Stimulated activated naive CD8-positive, alpha-beta T cell treated with anti-CD3 and anti-CD28 coated beads, Interleukin-15, Interleukin-2, amounts not matched to agents 100 ng/mL and 50 ng/mL, for 24 hours (primary cell): ENCODE data around the gene GRID1.
"Not testable (repeated sequence)": the region's sequence is repeated elsewhere in the genome, so short reads cannot be mapped to it uniquely, and the experiment has no call there.

Experiments used
- H3K27ac Mint-ChIP-seq: one replicate; pipeline ENCODE4 v1.8.0; 2021; ENCODE audit warnings: mild to moderate bottlenecking, mixed read lengths
- H3K27me3 Mint-ChIP-seq: one replicate; pipeline ENCODE4 v1.8.0; 2021; ENCODE audit warnings: mixed read lengths
- H3K36me3 Mint-ChIP-seq: one replicate; pipeline ENCODE4 v1.8.0; 2021; ENCODE audit warnings: low read depth, mixed read lengths
- H3K4me1 Mint-ChIP-seq: one replicate; pipeline ENCODE4 v1.8.0; 2021; ENCODE audit warnings: low read depth, mixed read lengths
- H3K4me3 Mint-ChIP-seq: one replicate; pipeline ENCODE4 v1.8.0; 2021; ENCODE audit warnings: mild to moderate bottlenecking, mixed read lengths
- H3K9me3 Mint-ChIP-seq: one replicate; pipeline ENCODE4 v1.8.0; 2021; ENCODE audit warnings: mixed read lengths

Gene GRID1

GRCh38 chr10:86104611-86105145 lies 261.9 kb downstream of the GRID1 start:
- Mint-ChIP-seq H3K36me3 (no peaks in the 10 kb centered on the region), H3K27me3 (no peaks in the 10 kb centered on the region), H3K9me3 (no peaks in the 10 kb centered on the region), H3K4me1 (no peaks in the 10 kb centered on the region), H3K4me3 (no peak overlapping the region), H3K27ac (no peak overlapping the region)

DNA sequence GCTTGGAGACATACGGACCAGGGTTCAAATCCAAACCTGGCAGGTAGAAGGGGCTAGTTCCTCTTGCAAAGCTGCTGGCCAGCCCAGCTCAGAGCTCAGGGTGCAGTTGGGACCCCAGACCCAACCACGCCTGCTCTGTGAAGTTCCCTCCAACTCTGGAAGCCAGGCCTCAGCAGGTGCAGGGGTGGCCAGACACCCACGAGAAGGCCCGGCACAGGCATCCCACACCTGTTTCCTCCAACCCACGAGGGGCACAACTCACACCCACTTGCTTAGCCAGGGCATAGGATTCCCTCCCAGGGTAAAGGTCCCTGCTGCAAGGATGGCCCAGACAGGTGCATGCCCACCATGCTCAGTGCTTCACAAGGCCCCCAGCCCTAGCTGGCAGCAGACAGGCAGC lies 262.4 kb downstream of the GRID1 start:
- Mint-ChIP-seq H3K27ac (no peak overlapping the region), H3K9me3 (no peaks in the 10 kb centered on the region), H3K4me3 (no peak overlapping the region), H3K36me3 (no peaks in the 10 kb centered on the region), H3K4me1 (no peaks in the 10 kb centered on the region), H3K27me3 (no peaks in the 10 kb centered on the region)

- Mint-ChIP-seq H3K27me3 (no peaks in the 10 kb centered on the region), H3K27ac (no peak overlapping the region), H3K4me1 (no peaks in the 10 kb centered on the region)
Measured at GRCh38 chr10:86103391-86104101, 263.0 kb downstream of the GRID1 start.

GRCh38 chr10:86102451-86102850 lies 264.1 kb downstream of the GRID1 start:
- H3K27me3 Mint-ChIP-seq: peaks cover 4% of the 10 kb centered on the region
- H3K4me1 Mint-ChIP-seq: no peaks in the 10 kb centered on the region
- no peaks in the 10 kb centered on the region for H3K9me3 Mint-ChIP-seq
- H3K4me3 Mint-ChIP-seq: no peak overlapping the region
- no peak overlapping the region for H3K27ac Mint-ChIP-seq
- no peaks in the 10 kb centered on the region for H3K36me3 Mint-ChIP-seq

More at GRCh38 chr10:86103391-86104101, 263.0 kb downstream of the GRID1 start:
- Mint-ChIP-seq H3K36me3 (no peaks in the 10 kb centered on the region), H3K9me3 (no peaks in the 10 kb centered on the region), H3K4me3 (no peak overlapping the region)

GRCh38 chr10:86102031-86102430 lies 264.6 kb downstream of the GRID1 start:
- H3K9me3 Mint-ChIP-seq: no peaks in the 10 kb centered on the region
- no peaks in the 10 kb centered on the region for H3K4me1 Mint-ChIP-seq

GRCh38 chr10:86100581-86101061 lies 266.0 kb downstream of the GRID1 start:
- no peaks in the 10 kb centered on the region for H3K36me3 Mint-ChIP-seq
- H3K9me3 Mint-ChIP-seq: no peaks in the 10 kb centered on the region
- H3K4me3 Mint-ChIP-seq: no peak overlapping the region
- H3K4me1 Mint-ChIP-seq: no peaks in the 10 kb centered on the region
- H3K27ac Mint-ChIP-seq: no peak overlapping the region
- peaks cover 10% of the 10 kb centered on the region for H3K27me3 Mint-ChIP-seq

More at GRCh38 chr10:86102031-86102430, 264.6 kb downstream of the GRID1 start:
- Mint-ChIP-seq H3K27ac (no peak overlapping the region), H3K27me3 (peaks cover 8% of the 10 kb centered on the region), H3K36me3 (no peaks in the 10 kb centered on the region), H3K4me3 (no peak overlapping the region)

GRCh38 chr10:86099542-86100334 lies 266.9 kb downstream of the GRID1 start:
- no peaks in the 10 kb centered on the region for H3K9me3 Mint-ChIP-seq
- H3K27me3 Mint-ChIP-seq: peaks cover 10% of the 10 kb centered on the region
- no peaks in the 10 kb centered on the region for H3K36me3 Mint-ChIP-seq
- H3K27ac Mint-ChIP-seq: no peak overlapping the region
- no peaks in the 10 kb centered on the region for H3K4me1 Mint-ChIP-seq
- H3K4me3 Mint-ChIP-seq: no peak overlapping the region

DNA sequence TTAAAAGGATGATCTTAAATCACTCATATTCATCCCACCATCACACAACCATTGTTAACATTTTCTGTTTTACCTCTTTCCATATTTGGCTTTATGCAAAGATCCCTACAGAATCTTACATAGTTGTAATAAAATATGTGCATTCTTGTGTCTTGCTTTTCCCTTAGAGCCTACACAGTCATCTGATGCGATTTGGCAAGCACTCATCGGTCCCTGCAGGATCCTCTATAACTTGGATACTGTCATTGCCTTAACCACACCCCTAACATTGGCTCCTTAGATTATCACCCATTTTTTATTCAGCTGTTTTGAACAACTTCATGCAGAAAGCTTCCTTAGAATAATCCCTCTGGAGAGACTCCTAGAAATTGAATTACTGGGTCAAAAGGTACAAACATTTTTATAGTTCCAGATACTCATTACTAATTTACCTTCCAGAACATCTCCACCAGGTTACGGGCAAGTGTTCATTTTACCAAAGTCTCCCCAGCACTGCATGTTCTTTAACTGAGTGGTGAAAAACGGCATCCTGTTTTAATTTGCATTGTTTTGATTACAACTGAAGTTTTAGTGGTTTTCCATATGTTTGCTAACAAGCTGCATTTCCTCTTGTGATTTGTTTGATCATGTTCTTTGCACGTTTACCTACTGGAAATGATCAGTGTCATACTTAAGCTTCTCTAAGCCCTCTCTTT lies 268.3 kb downstream of the GRID1 start:
- Mint-ChIP-seq H3K27ac (no peak overlapping the region), H3K36me3 (no peaks in the 10 kb centered on the region), H3K4me1 (no peaks in the 10 kb centered on the region), H3K9me3 (no peaks in the 10 kb centered on the region), H3K4me3 (no peak overlapping the region), H3K27me3 (peaks cover 10% of the 10 kb centered on the region)

DNA sequence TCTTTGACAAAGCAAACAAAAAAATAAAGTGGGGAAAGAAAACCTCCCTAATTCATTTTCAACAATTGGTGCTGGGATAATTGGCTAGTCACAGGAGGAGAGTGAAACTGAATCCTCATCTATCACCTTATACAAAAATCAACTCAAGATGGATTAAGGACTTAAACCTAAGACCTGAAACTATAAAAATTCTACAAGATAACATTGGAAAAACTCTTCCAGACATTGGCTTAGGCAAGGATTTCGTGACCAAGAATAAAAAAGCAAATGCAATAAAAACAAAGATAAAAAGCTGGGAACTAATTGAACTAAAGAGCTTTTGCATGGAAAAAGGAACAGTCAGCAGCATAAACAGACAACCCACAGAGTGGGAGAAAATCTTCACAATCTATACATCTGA lies 271.5 kb downstream of the GRID1 start:
- not testable (repeated sequence) for H3K36me3 Mint-ChIP-seq, H3K9me3 Mint-ChIP-seq, H3K27ac Mint-ChIP-seq, H3K4me1 Mint-ChIP-seq, H3K4me3 Mint-ChIP-seq
- H3K27me3 Mint-ChIP-seq: peaks cover 17% of the 10 kb centered on the region

DNA sequence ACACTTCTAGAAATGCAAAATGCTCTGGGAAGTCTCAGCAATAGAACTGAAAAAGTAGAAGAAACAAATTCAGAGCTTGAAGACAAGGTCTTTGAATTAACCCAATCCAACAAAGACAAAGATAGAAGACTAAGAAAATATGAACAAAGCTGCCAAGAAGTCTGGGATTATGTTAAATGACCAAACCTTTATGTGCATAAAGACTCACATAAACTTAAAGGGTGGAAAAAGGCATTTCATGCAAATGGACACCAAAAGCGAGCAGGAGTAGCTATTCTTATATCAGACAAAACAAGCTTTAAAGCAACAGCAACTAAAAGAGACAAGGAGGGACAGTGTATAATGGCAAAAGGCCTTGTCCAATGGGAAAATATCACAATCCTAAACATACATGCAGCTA lies 274.3 kb downstream of the GRID1 start:
- peaks cover 27% of the 10 kb centered on the region for H3K27me3 Mint-ChIP-seq
- not testable (repeated sequence) for H3K27ac Mint-ChIP-seq

GRCh38 chr10:86091216-86091615 lies 275.4 kb downstream of the GRID1 start:
- Mint-ChIP-seq H3K9me3 (no peaks in the 10 kb centered on the region), H3K27ac (no peak overlapping the region), H3K27me3 (peaks cover 22% of the 10 kb centered on the region), H3K4me3 (no peak overlapping the region), H3K4me1 (no peaks in the 10 kb centered on the region), H3K36me3 (no peaks in the 10 kb centered on the region)

More for the DNA sequence above, 274.3 kb downstream of the GRID1 start:
- H3K4me1 Mint-ChIP-seq, H3K36me3 Mint-ChIP-seq, H3K9me3 Mint-ChIP-seq, H3K4me3 Mint-ChIP-seq: not testable (repeated sequence)

GRCh38 chr10:86090807-86091206 lies 275.8 kb downstream of the GRID1 start:
- Mint-ChIP-seq H3K4me1 (no peaks in the 10 kb centered on the region), H3K27ac (no peak overlapping the region), H3K4me3 (no peak overlapping the region), H3K36me3 (no peaks in the 10 kb centered on the region), H3K27me3 (peaks cover 22% of the 10 kb centered on the region), H3K9me3 (no peaks in the 10 kb centered on the region)

DNA sequence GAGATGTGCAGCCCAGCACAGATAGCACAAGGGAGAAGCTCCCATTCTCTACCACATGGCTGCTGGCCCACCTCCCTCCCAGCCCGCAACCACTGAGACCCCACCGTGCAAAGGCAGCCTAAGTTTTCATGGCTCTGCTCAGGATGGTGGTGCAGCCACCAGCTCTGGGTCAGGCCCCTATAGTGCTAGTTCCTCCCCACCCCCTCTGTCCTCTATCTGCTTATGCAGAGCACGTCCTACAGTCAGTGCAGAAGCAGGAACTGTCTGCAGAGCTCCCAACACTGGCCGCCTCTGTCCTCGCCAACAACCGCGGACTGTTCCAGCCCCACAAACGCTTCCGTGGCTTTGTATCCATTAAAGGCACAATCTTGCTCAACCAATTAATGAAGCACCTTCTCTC lies 278.9 kb downstream of the GRID1 start:
- Mint-ChIP-seq H3K27me3 (peaks cover 26% of the 10 kb centered on the region), H3K4me3 (no peak overlapping the region), H3K27ac (no peak overlapping the region)

DNA sequence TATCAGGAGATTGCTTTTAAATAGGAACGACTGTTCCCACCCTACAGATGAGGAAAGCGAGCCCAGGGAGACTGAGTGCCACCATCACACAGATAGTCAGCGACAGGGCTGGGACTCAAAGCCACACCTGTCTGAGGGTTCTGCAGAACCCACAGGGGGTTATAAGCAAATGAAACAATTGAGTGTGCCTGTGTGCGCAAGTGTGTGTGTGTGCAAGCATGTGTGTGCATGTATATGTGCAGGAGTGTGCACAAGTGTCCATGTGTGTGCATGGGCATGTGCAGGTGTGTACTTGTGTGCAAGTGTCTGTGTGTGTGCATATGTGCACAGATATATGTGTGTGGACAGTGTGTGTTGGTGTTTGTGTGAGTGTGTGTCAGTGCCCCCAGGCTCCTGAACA lies 280.2 kb downstream of the GRID1 start:
- Mint-ChIP-seq H3K27ac (no peak overlapping the region), H3K36me3 (no peaks in the 10 kb centered on the region), H3K4me1 (no peaks in the 10 kb centered on the region), H3K27me3 (peaks cover 26% of the 10 kb centered on the region), H3K4me3 (no peak overlapping the region), H3K9me3 (no peaks in the 10 kb centered on the region)

More for the DNA sequence above, 278.9 kb downstream of the GRID1 start:
- Mint-ChIP-seq H3K4me1 (no peaks in the 10 kb centered on the region), H3K9me3 (no peaks in the 10 kb centered on the region), H3K36me3 (no peaks in the 10 kb centered on the region)

GRCh38 chr10:86085686-86086085 lies 280.9 kb downstream of the GRID1 start:
- Mint-ChIP-seq H3K4me1 (no peaks in the 10 kb centered on the region), H3K4me3 (no peak overlapping the region), H3K36me3 (no peaks in the 10 kb centered on the region), H3K27ac (no peak overlapping the region), H3K9me3 (no peaks in the 10 kb centered on the region), H3K27me3 (peaks cover 24% of the 10 kb centered on the region)
